Left forelimb (tissue), 1 donor: ENCODE results near the gene PAEP.
"Not testable (repeated sequence)": the region's sequence is repeated elsewhere in the genome, so short reads cannot be mapped to it uniquely, and the experiment has no call there.

Experiments
- DNase-seq: peaks from one replicate; pipeline ENCODE4 v3.0.0-alpha.2; 2018; ENCODE audit warnings: low spot score

Gene PAEP

DNA sequence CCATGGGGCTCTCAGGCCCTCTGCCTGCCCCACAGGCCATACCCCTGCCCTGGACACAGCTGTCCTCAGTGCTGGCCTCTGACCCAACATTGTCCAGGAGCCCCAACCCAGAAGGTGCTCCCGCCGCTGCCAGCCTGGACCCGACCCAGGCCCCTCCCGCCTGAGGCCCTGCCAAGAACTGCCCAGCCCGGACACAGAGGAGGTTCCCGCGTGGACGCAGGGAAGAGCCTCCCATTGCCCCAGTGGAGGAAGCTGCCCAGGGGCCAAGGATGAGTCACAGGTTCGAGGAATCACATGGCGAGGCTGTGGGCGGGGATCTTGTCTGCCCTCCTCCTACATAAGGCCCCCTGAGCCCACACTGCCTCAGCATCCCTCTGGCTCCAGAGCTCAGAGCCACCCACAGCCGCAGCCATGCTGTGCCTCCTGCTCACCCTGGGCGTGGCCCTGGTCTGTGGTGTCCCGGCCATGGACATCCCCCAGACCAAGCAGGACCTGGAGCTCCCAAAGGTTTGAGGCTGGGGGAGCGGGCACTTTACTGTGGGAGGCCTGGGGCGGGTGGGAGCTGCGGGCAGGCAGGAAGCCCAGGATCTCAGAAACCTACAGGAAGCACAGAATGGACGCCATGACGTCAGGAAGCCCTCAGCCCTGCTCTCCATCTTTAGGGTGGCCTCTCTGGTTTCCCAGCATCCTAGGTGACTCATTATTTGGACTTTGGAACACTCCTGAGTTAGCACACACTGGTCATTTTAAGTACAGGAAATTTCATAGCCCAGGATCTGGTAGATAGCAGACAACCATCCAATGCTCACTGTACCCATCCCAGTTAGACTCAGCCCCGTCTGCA is at the start of gene PAEP:
Gene PAEP, plus strand, starts transcription at position 366 of the 844 bp plus-strand sequence.
- DNase-seq = no peak

DNA sequence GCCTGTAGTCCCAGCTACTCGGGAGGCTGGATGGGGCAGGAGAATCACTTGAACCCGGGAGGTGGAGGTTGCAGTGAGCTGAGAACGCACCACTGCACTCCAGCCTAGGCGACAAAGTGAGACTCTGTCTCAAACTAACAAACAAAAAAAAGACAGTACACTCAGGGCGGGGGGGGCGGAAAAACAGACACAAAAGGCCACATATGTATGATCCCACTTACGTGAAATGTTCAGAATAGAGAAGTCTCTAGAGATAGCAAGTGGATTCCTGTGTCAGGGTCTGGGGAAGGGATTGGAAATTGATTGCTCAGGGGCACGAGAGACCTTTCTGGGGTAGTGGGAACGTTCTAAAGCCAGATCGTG is 49.3 kb upstream of the PAEP start:
- DNase-seq = peak; percentile 37

DNA sequence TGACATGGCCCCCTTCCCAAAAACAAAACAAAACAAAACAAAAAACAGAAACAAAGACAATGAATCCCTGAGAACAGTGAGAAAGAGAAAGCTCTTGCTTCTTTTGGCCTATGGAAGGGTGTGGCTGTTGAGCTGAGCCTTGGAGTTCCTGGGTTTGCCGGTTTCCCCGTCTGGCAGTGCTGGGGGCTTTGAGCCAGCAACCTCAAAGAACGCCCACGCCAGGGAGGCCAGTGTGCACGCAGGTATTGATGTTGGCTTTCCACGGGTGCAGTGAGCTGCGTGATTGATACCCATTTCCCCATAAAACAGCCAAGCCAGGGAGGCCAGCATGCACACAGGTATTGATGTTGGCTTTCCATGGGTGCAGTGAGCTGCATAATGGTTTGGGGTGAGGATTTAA is 48.7 kb upstream of the PAEP start:
- peak; percentile 50 for DNase-seq

DNA sequence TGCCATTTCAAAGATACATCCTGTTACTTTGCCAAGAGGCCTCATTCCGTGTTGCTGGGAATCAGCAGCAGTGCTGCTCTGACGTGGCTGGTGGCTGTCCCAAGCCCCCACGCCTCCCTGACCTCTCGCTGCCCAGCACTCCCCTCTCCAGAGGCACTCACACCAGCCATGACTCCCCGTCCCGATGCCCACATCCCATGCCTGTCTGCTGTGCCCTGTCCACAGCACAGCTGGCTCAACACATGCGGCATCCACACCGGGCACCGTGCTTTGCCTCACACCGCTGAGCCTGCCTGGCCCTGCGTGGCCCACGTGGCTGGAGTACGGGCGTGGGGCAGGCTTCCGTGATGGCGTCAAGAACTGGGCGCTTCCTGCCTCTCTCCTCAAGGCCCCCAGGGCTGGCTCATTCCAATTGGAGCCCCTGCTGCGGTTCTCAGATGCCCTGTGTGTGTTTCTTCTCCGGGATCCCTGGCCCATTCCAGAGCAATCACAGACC is 48.2 kb upstream of the PAEP start:
- peak; percentile 53 for DNase-seq

DNA sequence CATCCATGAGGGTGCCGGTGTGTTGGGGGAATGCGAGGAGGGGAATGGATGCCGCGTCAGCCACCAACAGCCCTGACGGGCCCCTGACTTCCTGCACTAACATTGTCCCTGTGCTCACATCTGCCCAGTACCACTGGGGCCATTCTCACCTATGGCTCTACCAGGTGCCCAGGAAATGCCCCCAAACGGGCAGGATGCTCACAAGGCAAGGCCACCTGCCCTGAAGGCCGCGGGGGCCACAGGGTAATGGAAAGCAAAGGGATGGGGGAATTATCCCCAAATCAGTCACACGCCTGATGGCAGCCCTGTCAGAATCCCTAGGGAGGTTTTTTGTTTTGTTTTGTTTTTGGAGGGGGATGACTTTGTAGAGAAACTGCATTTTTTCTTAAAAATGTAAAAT is 47.6 kb upstream of the PAEP start:
- DNase-seq = not testable (repeated sequence)

DNA sequence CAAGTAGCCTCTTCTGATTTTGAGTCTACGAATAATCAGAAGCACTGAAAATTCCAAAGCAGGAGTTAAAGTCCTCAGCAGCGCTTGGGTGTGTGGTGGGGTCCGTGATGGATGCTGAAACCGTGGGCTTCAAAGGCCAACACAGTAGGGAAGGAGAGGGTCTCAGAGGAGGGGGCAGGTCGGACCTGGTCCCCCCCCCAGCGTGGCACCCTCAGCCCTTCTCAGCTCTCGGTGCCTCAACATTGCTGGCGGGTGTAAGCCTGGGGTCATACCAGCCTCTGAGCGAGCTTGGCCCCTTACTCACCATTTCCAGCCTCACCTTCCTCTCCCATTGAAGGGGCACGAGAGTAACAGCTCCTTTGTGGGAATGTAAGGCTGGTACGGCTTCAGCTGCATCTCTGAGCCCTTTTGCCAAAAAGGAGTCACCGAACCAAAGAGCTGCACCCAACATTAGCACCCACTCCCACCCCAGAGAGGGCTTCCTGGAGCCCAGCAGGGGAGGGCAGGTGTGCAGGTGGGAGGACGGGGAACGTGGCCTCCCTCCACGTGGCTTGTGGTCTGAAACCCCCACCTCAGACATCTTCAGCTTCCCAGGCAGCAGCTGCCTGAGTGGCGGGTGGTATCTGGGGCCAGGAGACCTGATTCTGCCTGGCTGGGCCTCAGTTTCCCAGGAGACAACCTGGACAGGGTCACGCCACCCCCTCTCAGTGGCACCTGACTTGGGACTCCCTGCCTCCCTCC is 47.0 kb upstream of the PAEP start:
- peak; percentile 47 for DNase-seq

DNA sequence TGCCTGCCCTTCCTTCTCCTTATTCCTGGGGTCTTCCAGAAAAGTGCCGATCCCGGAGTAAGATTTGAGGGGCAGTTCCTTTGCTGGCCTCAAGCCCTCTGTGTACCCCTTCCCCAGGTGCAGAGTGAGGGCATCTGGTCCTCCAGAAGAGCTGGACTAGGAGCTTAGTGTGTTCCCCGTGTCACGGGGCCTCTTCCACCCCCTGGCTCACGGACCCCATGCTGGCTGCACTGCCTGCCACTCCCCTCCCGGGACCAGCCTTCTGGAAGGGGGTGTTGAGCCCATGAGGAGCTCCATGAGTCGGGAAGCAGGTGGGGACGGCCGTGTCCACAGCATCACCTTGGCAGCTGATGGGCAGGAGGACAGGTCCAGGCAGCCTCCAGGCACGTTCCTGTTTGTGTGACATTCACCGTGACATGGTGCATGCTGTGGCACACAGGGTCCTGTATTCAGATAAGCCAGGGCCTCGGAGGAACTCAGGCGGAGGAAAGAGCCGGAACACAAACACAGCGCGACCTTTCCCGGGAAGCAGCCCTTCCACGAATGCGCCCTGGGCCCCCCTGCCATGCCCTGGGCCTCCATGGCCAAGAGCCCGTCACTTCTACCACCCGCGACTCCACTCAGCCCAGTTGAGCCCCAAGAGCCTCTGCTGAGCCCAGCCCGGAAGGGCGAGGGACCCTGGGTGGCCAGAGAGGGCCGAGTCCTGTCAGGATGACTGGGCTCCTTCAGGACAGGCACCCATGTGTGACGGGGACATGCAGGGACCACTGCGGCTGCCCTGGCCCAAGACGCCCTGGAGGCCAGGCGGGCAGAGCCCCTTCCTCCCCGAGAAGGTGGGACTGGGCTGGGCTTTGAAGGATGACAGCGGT is 46.2 kb upstream of the PAEP start:
- DNase-seq = peak; percentile 51

DNA sequence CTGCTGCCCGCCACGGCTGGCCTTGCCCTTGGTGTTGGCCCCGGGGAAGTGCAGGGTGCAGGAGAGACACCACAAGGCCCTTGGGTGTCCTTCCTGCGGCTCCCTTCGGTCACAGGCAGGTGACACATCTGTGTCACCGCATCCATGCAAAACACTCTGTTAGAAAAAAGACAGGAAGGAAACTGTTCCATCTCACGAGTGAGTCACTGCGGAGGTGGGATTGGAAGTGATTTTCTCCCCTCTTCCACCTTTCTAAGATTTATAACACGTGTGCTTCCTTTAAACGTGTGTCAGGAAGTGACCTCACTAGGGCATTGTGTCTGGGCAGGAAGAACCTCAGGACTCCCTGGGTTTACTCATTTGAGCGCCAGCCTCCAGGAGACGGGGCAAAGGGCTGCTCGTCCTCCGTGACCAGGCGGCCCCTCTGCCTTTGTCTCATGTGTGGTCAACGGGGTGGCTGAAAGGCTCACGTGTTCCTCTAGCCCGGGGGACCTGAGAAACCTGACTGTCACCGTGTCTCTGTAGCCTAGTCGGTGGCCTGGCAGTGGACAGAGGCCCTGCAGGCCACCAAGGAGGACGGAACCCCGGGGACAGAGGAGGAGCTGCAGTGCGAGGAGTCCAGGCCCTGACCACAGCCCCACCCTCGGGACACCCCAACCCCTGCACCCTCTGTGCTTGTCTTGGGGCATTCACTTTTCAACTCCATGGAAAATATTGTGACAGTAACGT is 45.3 kb upstream of the PAEP start:
- DNase-seq = peak; percentile 53

DNA sequence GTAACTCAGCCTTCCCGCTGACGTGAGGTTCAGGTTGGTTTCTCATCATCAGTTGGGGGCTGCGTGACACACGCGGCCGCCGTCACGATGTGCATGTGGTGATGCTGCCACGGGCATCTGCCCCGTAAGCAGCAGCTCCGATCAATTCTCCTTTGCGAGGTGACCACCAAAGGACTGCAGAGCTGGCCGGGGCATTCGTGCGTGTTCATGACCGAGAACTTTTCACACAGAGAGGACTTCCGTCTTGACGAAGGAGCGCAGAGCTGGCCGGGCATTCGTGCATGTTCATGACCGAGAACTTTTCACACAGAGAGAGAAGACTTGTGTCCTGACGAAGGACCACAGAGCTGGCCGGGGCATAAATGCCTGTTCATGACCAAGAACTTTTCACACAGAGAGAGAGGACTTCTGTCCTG is 44.1 kb upstream of the PAEP start:
- peak; percentile 12 for DNase-seq

DNA sequence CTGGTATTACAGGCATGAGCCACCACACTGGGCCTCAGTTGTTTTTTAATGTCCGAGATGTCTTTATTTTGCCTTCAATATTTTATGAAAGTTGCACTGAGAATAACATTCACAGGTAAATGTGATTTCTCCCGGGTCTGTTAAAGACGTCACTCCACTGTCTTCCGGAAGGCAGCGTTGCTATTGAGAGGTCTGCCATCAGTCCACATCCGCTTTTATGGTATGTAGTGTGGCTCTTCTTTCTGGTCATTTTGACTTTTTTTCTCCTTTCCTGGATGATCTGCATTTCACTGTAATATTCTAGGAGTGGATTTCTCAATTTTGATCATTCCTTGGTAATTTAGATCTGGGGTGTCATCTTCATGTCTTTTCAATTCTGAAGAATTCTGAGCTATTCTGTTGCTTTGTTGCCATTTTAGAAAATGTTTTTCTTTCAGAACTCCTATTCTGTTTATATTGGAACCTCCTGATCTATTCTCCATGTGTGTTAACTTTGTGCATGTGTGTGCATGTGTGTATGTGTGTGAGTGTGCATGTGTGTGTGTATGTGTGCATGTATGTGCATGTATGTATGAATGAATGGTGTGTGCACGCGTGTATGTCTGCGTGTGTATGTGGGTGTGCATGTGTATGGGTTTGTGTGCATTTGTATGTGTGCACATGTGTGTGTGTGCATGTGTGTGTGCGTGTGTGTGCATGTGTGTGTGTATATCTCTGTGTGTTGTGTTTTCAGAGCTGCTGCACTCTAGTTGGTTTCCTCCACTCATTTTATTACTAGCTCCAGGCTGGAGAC is 42.2 kb upstream of the PAEP start:
- no peak for DNase-seq

DNA sequence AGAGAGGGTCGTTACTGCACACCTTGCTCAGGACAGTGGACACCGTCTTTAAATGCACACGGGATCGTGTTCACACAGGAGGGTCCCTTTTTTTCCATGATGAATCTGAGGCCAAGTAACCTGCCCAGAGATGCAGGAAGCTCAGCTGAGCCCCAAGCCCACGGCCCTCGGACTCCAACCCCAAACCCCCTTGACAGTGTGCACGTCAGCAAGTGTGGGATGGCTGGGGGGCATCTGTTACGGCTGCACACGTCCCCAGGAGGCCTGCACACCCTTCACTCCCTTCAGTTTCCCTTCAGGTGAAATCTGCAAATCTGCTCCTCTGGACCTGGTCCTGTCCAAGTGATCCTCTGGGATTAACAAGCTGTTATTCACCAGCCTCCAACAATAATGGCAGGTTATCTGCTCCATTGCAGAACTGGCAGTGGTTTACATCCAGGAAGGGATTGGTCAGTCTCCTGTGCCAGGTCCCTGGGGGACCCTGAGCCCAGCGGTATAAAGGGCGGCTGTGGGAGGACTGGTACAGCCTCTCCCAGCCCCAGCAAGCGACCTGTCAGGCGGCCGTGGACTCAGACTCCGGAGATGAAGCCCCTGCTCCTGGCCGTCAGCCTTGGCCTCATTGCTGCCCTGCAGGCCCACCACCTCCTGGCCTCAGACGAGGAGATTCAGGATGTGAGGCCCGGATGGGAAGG is 40.5 kb upstream of the PAEP start, which contains the start of gene LCN1:
Gene LCN1, plus strand, starts transcription at position 525 of the 692 bp plus-strand sequence. Its CDS starts 58 bp downstream, at position 583.
- no peak for DNase-seq

DNA sequence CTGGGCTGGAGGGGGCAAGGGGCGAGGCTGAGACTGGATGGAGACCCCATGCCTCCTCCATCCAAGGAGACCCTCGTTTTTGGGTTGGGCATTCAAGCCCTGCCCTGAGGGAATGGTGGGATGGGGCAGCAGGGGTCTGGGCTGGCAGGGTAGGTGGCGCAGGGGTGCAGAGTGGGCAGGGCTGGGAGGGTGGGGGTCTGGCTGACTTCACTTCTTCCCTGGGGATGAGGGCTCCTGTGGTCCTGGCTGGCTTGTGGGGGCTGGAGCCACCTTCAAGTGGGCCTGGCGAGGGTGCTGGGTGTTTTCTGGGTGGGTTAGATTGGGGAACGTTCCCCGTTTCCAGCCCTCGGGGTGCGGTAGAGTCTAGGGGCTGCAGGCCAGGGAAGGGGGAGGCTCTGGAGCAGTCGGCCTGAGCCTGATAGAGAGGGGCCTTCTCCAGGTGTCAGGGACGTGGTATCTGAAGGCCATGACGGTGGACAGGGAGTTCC is 39.9 kb upstream of the PAEP start:
- no peak for DNase-seq

DNA sequence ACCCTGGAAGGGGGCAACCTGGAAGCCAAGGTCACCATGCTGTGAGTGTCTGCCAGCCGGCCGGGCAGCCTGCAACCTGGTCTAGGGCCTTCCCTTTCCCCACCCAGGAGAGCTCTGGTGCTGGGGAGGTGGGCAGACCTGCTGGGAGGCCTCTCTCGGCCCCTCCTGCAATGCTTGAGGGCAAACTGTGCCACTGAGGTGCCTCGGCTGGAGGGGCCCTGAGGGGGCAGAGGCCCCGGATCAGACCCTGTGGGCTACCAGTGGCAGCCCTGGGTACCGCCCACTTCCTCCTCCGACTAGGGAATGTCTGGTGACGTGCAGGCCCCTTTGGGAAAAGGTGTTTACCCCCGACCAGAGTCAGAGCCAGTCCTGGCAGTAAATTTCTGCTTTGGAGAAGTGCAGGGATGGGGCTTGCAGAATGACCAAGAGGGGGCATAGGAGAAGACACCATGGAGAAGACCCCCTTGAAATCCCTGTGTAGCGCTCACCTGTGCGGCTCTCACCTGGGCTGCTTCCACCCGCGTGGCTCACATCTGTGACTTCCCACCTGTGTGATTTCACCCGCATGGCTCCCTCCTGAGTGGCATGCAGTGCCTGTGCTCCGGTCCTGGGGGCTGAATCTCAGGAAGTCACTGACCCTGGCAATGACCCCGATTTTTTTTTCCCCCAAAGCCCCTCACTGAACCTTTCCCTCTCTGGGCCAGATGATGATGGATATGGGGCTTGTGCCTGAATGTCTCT is 39.2 kb upstream of the PAEP start:
- no peak for DNase-seq

DNA sequence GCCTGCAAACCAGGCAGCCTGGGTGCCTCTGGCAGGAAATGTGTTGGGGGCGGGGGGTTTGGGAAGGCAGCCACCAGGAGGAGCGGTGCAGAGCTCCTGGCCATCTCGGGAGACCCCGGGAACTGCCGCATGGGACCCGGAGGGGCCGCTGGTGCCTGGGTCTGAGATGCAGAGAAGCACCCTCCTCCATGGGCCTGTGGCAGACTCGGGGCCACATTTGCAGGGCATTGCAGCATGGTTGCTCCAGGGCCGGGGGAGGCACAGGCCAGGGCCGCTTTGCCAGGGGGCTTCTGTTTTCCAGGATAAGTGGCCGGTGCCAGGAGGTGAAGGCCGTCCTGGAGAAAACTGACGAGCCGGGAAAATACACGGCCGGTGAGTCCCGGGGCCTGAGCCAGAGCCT is 38.6 kb upstream of the PAEP start:
- no peak for DNase-seq

DNA sequence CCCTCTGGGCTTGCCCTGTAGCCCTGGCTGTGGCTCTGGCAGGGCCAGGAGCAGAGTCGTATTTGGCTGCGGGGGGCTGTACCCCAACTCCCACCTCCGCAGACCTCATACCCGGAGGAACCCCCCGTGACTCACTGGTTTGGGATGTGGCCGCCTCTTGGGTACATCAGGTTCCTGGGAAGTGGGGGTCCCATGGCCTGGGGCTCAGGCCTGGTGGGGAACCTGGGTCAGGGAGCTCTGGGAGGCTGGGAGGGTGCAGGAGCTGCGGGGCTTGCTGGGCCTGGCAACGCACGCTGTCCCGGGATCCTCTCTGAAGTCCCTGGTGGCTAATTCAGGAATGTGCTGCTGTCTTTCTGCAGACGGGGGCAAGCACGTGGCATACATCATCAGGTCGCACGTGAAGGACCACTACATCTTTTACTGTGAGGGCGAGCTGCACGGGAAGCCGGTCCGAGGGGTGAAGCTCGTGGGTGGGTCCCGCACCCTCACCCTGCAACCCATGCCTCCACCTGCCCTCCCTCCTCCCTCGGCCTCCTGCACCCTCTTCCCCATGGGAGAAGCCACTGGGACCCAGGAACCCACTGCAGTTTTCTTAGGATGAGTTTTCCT is 37.9 kb upstream of the PAEP start:
- no peak for DNase-seq

DNA sequence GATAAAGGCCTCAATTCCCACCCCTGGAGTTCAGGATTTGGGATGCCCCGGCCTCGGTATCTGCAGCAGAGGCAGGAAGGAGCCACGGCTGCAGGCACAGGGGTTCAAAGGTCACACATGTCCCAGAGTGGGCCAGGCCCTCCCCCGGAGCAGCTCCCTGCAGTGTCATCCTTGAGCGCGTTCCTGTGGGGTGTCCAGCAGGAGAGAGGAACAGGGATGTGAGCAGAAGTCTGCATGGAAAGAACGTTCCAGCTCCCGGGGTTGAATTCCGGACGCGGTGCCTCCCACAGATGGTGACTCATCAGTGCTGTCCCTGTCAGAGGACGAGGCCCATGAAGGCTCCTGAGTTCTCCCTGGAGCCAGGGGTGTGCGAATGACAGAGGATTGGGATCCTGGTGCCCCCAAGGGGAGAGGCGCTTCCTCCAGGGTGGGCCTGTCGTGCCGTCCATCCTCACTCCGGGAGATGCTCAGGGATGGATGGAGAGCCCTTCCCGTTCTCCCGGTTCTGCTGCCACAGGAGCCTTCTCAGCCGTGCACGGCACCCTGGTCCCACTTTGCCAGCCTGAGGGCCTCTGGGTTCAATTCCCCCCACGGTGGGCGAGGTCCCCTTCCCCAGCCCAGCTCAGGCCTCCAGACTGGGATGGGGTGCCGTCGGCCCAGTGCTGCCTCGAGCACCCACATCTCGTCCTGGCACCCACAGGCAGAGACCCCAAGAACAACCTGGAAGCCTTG is 37.3 kb upstream of the PAEP start:
- no peak for DNase-seq

DNA sequence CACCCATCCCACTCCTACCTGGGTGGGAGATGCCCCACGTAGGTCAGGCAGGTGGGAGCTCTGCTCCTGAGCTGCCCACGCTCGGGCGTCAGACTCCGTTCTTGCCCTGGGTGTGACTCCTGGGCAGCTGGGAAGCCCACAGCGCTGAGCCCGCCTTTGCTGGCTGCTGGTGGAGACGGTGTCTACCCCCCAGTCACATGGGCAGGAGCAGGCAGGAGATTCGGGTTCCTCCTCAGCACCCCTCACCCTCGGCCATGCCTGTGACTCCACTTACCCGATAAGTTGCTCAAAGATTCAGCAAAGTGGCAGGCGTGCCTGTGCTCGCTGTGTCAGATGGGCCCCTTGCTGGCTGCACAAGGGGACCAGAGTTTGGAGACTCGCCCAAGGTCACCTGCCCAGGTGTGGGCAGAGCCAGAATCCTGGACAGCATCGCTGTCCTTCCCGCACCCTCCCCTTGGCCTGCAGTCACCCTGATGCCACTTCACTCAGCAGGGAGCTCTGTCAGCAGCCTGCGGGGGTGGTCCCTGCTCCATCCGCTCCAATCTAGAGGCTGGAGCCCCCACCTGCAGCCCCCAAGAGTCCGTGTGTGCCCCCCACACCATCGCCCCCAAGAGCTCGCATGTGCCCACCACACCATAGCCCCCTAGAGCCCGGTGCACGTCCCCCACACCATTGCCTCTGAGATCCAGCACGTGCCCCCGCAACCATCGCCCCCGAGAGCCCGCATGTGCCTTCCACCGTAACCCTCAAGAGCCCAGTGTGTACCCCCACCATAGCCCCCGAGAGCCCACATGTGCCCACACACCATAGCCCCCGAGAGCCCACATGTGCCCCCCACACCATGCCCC is 36.1 kb upstream of the PAEP start:
- DNase-seq = no peak
